PC-3 (cell line): ENCODE data around the gene TWNK. TPM values are rescaled to one million over a fixed set of nuclear protein-coding genes. Genes with fewer than 3 reads are reported as not detected.

Experiments
- ATAC-seq: fragments of 200-7000 bp; cut with Tn5 transposase; 2 replicates; pipeline ENCODE4 v1.9.1; 2020; ENCODE audit warnings: mild to moderate bottlenecking, moderate library complexity
- BruUV-seq: library from RNA; stranded (reverse); fragments of 400-500 nt; replicated peaks from 2 replicates; lab custom pipeline; 2021; lab: Mats Ljungman, UMichigan
- CTCF ChIA-PET: fragments of 300-600 bp; sonication (Branson Sonifier 250); formaldehyde crosslinking; loops from one replicate; lab custom pipeline; 2022; ENCODE audit warnings: antibody characterized with exemption; lab: Charles Lee
- POLR2A ChIA-PET: fragments of 300-600 bp; sonication (Branson Sonifier 250); formaldehyde crosslinking; loops from one replicate; lab custom pipeline; 2022; ENCODE audit warnings: antibody characterized with exemption; ENCODE audit not compliant: unreplicated experiment; lab: Charles Lee
- DNase-seq: peaks from one replicate; pipeline ENCODE4 v3.0.0-alpha.2; 2015
- H2AFZ ChIP-seq: fragments of 300-600 bp; sonication (generic); 2 replicates; pipeline ENCODE4 v1.6.0; 2016; ENCODE audit warnings: antibody characterized with exemption, low read length
- H3F3A ChIP-seq: fragments of 300-600 bp; sonication (generic); one replicate; pipeline ENCODE4 v1.6.0; 2017; ENCODE audit warnings: antibody characterized with exemption, low read length, control low read depth, mild to moderate bottlenecking; ENCODE audit not compliant: unreplicated experiment
- H3K27ac ChIP-seq: fragments of 300-600 bp; sonication (generic); 2 replicates; pipeline ENCODE4 v1.5.1; 2016; ENCODE audit warnings: mild to moderate bottlenecking, low read length
- H3K27me3 ChIP-seq: fragments of 300-600 bp; sonication (generic); 2 replicates; pipeline ENCODE4 v1.6.1; 2016; ENCODE audit warnings: low read length, mixed read lengths
- H3K36me3 ChIP-seq: fragments of 300-600 bp; sonication (generic); 2 replicates; pipeline ENCODE4 v1.6.1; 2016; ENCODE audit warnings: low read depth, mixed run types, low read length, mixed read lengths
- H3K4me1 ChIP-seq: fragments of 300-600 bp; sonication (generic); 2 replicates; pipeline ENCODE4 v1.5.1; 2016; ENCODE audit warnings: low read length; ENCODE audit not compliant: insufficient read depth
- H3K4me2 ChIP-seq: fragments of 300-600 bp; sonication (generic); 2 replicates; pipeline ENCODE4 v1.6.0; 2016; ENCODE audit warnings: low read length
- H3K4me3 ChIP-seq: fragments of 300-600 bp; sonication (generic); 2 replicates; pipeline ENCODE4 v1.5.1; 2016; ENCODE audit warnings: mild to moderate bottlenecking, low read length, mixed read lengths
- H3K79me2 ChIP-seq: fragments of 300-600 bp; sonication (generic); 2 replicates; pipeline ENCODE4 v1.6.1; 2017; ENCODE audit warnings: low read length, mixed read lengths
- H3K9ac ChIP-seq: fragments of 300-600 bp; sonication (generic); 2 replicates; pipeline ENCODE4 v1.6.0; 2016; ENCODE audit warnings: mild to moderate bottlenecking, low read length
- H3K9me2 ChIP-seq: fragments of 300-600 bp; sonication (generic); replicated peaks from 2 replicates; pipeline ENCODE4 v1.6.1; 2016; ENCODE audit warnings: mixed run types, low read length, mixed read lengths
- H3K9me3 ChIP-seq: fragments of 300-600 bp; sonication (generic); 2 replicates; pipeline ENCODE4 v1.6.1; 2016; ENCODE audit warnings: low read length, mixed read lengths
- H4K20me1 ChIP-seq: fragments of 300-600 bp; sonication (generic); 2 replicates; pipeline ENCODE4 v1.6.1; 2016; ENCODE audit warnings: low read length, mixed read lengths
- EZH2 ChIP-seq: fragments of 300-600 bp; sonication (generic); IDR thresholded peaks from one replicate; pipeline ENCODE4 v1.6.1; 2017; ENCODE audit warnings: antibody characterized with exemption, mild to moderate bottlenecking, low read length; ENCODE audit not compliant: unreplicated experiment
- EZH2phosphoT487 ChIP-seq: fragments of 300-600 bp; sonication (generic); IDR thresholded peaks from 2 replicates; pipeline ENCODE4 v1.6.1; 2018; ENCODE audit warnings: mild to moderate bottlenecking, antibody characterized with exemption, low read length, borderline replicate concordance
- intact Hi-C: fragments of 100-400 bp; cut with micrococcal nuclease; formaldehyde crosslinking; loops from 2 replicates; pipeline ENCODE4 v1.9.0; 2023
- total RNA-seq: library from RNA; depleted of rRNA; stranded (reverse); fragments of >200 nt; gene quantifications from 2 replicates; pipeline ENCODE4 v1.2.3, GENCODE V29; 2014
- TF ChIP-seq, protein P1 (sequence below): fragments of 300-600 bp; sonication (generic); conservative IDR thresholded peaks from 2 replicates; pipeline ENCODE4 v1.5.1; 2017; ENCODE audit warnings: antibody characterized with exemption, low read depth, mild to moderate bottlenecking, low read length

TWNK gene
- total RNA-seq, 1 experiment from 2014 or later: 7.5 TPM

DNA sequence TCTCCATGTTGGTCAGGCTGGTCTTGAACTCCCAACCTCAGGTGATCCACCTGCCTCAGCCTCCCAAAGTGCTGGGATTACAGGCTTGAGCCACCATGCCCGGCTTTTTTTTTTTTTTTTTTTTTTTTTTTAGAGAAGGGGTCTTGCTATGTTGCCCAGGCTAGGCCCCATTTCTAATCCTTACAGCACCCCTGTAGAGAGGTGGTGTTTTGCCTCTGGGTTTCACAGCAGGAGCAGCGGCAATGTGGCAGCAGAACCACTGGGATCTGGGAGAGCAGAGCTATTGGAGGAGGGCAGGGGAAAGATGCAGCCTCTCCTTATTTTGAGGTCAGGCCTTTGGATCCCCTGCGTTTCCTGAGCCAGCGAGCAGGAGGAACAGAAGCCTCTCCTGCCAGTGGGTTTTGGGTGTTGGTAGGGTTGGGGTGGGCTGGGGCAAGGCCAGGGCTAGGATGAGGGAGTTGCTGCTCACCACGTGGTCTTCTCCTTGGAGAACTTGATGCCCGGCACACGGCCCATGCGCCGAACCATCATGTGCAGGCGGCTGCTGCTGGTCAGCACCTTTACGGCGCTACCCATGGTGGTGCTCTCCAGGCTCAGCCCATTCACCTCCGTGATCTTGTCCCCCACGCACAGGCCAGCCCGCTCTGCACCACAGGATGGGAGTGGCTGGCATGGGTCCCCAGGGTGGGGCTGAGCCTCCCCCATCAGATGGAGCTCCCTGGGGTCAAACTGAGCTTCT, 35.8 kb downstream of the TWNK start:
- H3K4me2 ChIP-seq: no peak overlapping the region
- H3K9me2 ChIP-seq: no peaks in the 10 kb centered on the region
- no peak overlapping the region for H3K4me3 ChIP-seq
- intact Hi-C loops: no loop called here
- no peak for DNase-seq
- TF ChIP-seq, protein P1, sequence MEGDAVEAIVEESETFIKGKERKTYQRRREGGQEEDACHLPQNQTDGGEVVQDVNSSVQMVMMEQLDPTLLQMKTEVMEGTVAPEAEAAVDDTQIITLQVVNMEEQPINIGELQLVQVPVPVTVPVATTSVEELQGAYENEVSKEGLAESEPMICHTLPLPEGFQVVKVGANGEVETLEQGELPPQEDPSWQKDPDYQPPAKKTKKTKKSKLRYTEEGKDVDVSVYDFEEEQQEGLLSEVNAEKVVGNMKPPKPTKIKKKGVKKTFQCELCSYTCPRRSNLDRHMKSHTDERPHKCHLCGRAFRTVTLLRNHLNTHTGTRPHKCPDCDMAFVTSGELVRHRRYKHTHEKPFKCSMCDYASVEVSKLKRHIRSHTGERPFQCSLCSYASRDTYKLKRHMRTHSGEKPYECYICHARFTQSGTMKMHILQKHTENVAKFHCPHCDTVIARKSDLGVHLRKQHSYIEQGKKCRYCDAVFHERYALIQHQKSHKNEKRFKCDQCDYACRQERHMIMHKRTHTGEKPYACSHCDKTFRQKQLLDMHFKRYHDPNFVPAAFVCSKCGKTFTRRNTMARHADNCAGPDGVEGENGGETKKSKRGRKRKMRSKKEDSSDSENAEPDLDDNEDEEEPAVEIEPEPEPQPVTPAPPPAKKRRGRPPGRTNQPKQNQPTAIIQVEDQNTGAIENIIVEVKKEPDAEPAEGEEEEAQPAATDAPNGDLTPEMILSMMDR: no peak
- TF ChIP-seq EZH2phosphoT487 (no peak), EZH2 (no peak)
- H3K27ac ChIP-seq: no peak overlapping the region
- no peaks in the 10 kb centered on the region; the same call in 1 of the 2 replicates for H3K4me1 ChIP-seq
- H3K9me3 ChIP-seq: no peaks in the 10 kb centered on the region
- H3K9ac ChIP-seq: no peak overlapping the region
- H4K20me1 ChIP-seq: no peaks in the 10 kb centered on the region
- no peaks in the 10 kb centered on the region for H3K36me3 ChIP-seq
- ATAC-seq: no peak
- H3K27me3 ChIP-seq: no peaks in the 10 kb centered on the region
- no TSS peak for BruUV-seq
- no peaks in the 10 kb centered on the region for H3F3A ChIP-seq
- no peak overlapping the region for H2AFZ ChIP-seq
- no peaks in the 10 kb centered on the region for H3K79me2 ChIP-seq
- CTCF ChIA-PET: no interaction called here
- POLR2A ChIA-PET: no interaction called here

DNA sequence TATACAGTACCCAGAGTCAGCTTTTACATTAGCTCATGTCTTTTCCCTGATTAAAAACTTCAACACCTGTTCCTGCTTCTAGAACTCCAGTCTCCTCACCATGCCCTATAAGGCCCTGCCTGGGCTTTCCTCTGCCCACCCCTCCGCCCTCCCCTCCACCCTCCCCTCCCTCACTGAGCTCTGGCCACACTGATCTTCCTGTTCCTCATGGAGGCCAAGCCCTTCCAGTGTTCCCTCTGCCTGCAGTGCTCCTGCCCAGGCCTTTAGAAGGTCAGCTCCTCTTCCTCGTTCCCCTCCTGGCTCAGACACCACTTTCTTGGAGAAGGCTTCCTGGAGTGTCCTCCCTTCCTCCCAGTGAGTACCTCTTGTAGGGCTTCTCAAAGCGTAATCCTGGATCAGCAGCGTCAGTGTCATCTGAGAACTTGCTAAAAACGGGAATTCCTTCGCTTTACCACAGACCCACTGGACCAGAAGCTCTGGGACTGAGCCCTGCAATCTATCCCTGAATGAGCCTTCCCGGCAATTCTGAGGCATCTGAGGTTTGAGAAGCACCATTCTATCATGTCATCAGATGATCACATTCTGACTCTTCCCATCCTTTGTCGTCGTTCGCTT, 39.9 kb downstream of the TWNK start:
- TF ChIP-seq EZH2phosphoT487 (no peak), EZH2 (no peak)
- TF ChIP-seq, protein P1: no peak
- Histone ChIP-seq H3K79me2 (no peaks in the 10 kb centered on the region), H3K9ac (no peak overlapping the region), H2AFZ (no peak overlapping the region), H3K27ac (no peak overlapping the region), H3K36me3 (no peaks in the 10 kb centered on the region), H4K20me1 (no peaks in the 10 kb centered on the region), H3K4me1 (no peaks in the 10 kb centered on the region; the same call in 1 of the 2 replicates), H3K4me2 (no peak overlapping the region), H3K27me3 (no peaks in the 10 kb centered on the region), H3K9me2 (no peaks in the 10 kb centered on the region), H3F3A (no peaks in the 10 kb centered on the region), H3K9me3 (no peaks in the 10 kb centered on the region), H3K4me3 (no peak overlapping the region)
- intact Hi-C loops: no loop called here
- ChIA-PET POLR2A (no interaction called here), CTCF (no interaction called here)
- DNase-seq: no peak
- ATAC-seq: no peak
- no TSS peak for BruUV-seq
